B cell (primary cell): ENCODE results near the gene NFAT5. TPM values are rescaled to one million over a fixed set of nuclear protein-coding genes. Genes with fewer than 3 reads are reported as not detected.

Experiments
- ATAC-seq: fragments of 200-7000 bp; cut with Tn5 transposase; one replicate; pipeline ENCODE4 v1.10.0; 2021; ENCODE audit warnings: low read depth, mild to moderate bottlenecking, moderate number of reproducible peaks, moderate library complexity
- CTCF ChIA-PET: fragments of 350-600 bp; sonication (Branson Sonifier 250); formaldehyde crosslinking; loops from one replicate; lab custom pipeline; 2021; ENCODE audit warnings: antibody characterized with exemption, inconsistent platforms; lab: Charles Lee
- POLR2A ChIA-PET: fragments of 350-600 bp; sonication (Branson Sonifier 250); formaldehyde crosslinking; loops from one replicate; lab custom pipeline; 2021; ENCODE audit warnings: antibody characterized with exemption; lab: Charles Lee
- DNase-seq: peaks from one replicate; pipeline ENCODE4 v3.0.0; 2013
- H2AFZ ChIP-seq: 2 replicates; pipeline ENCODE4 v1.6.1; 2012; ENCODE audit warnings: mild to moderate bottlenecking, low read depth, low read length; ENCODE audit not compliant: insufficient read depth, poor library complexity, severe bottlenecking
- H3K27ac ChIP-seq, 2 donors: 1 replicate in 1 of 2; 2 replicates in 1 of 2; pipeline ENCODE4 v1.5.1; 2012 to 2013; ENCODE audit warnings: low read length in 2 of 2, mild to moderate bottlenecking in 2 of 2, moderate library complexity in 1 of 2
- H3K27me3 ChIP-seq, 4 experiments: fragments of 200-600 bp in 1 of 4; sonication (generic) in 1 of 4; replicated peaks in 1 of 4; 1 replicate in 2 of 4; 2 replicates in 2 of 4; pipeline versions ENCODE4 v1.6.1 to v1.7.0; 2013 to 2016; ENCODE audit warnings: low read length in 3 of 4, mild to moderate bottlenecking in 2 of 4, mixed read lengths in 1 of 4, moderate library complexity in 1 of 4; ENCODE audit not compliant: insufficient read depth in 4 of 4, control insufficient read depth in 3 of 4; ENCODE audit errors: control extremely low read depth in 1 of 4
- H3K36me3 ChIP-seq, 2 experiments: replicated peaks in 1 of 2; 1 replicate in 1 of 2; 2 replicates in 1 of 2; pipeline versions ENCODE4 v1.6.1 to v1.7.1; 2013; ENCODE audit warnings: low read length in 1 of 2; ENCODE audit not compliant: insufficient read depth in 2 of 2, control insufficient read depth in 1 of 2; ENCODE audit errors: control extremely low read depth in 1 of 2, extremely low read depth in 1 of 2
- H3K4me1 ChIP-seq, 2 donors: fragments of 200-600 bp in 1 of 2; sonication (generic) in 1 of 2; 1 replicate in 1 of 2; 2 replicates in 1 of 2; pipeline versions ENCODE4 v1.5.1 to v1.6.1; 2013 to 2017; ENCODE audit warnings: low read length in 2 of 2; ENCODE audit not compliant: control insufficient read depth in 2 of 2, insufficient read depth in 2 of 2
- H3K4me2 ChIP-seq: replicated peaks from 2 replicates; pipeline ENCODE3; 2012; ENCODE audit warnings: mild to moderate bottlenecking, low read depth, low read length; ENCODE audit not compliant: poor library complexity, severe bottlenecking
- H3K4me3 ChIP-seq, 5 experiments: fragments of 200-600 bp in 1 of 5; sonication (generic) in 1 of 5; 1 replicate in 3 of 5; 2 replicates in 2 of 5; pipeline versions ENCODE4 v1.5.1 to v1.7.0; 2011 to 2016; ENCODE audit warnings: low read length in 4 of 5, mild to moderate bottlenecking in 4 of 5, low read depth in 2 of 5, control low read depth in 1 of 5, moderate library complexity in 1 of 5; ENCODE audit not compliant: insufficient read depth in 1 of 5; ENCODE audit errors: control extremely low read depth in 1 of 5, extremely low read depth in 1 of 5
- H3K79me2 ChIP-seq: fragments of 200-600 bp; sonication (generic); one replicate; pipeline ENCODE4 v1.6.0; 2016; ENCODE audit warnings: low read length; ENCODE audit not compliant: control insufficient read depth, insufficient read depth
- H3K9ac ChIP-seq: fragments of 200-600 bp; sonication (generic); 2 replicates; pipeline ENCODE4 v1.6.1; 2017; ENCODE audit warnings: mild to moderate bottlenecking, low read length, moderate library complexity
- H3K9me3 ChIP-seq, 3 donors: one replicate each; pipeline versions ENCODE4 v1.6.1 to v1.7.1; 2013; ENCODE audit warnings: low read length in 2 of 3; ENCODE audit not compliant: control insufficient read depth in 2 of 3, insufficient read depth in 1 of 3; ENCODE audit errors: control extremely low read depth in 1 of 3
- H4K20me1 ChIP-seq: 2 replicates; pipeline ENCODE4 v1.6.0; 2012; ENCODE audit warnings: mild to moderate bottlenecking, low read length; ENCODE audit not compliant: insufficient read depth, control insufficient read depth, poor library complexity, severe bottlenecking
- H3K27ac Mint-ChIP-seq: one replicate; pipeline ENCODE4 v1.8.0; 2021; ENCODE audit warnings: mixed read lengths
- H3K27me3 Mint-ChIP-seq: one replicate; pipeline ENCODE4 v1.8.0; 2021; ENCODE audit warnings: mixed read lengths
- H3K4me1 Mint-ChIP-seq: one replicate; pipeline ENCODE4 v1.8.0; 2021; ENCODE audit warnings: mixed read lengths
- H3K4me3 Mint-ChIP-seq: one replicate; pipeline ENCODE4 v1.8.0; 2021; ENCODE audit warnings: mixed read lengths
- H3K9me3 Mint-ChIP-seq: one replicate; pipeline ENCODE4 v1.8.0; 2022; ENCODE audit warnings: mixed read lengths; ENCODE audit not compliant: insufficient read depth
- CTCF ChIP-seq: fragments of 200-600 bp; IDR thresholded peaks from one replicate; pipeline ENCODE4 v1.8.0; 2022; ENCODE audit warnings: antibody characterized with exemption, mild to moderate bottlenecking
- EZH2 ChIP-seq: IDR thresholded peaks from 2 replicates; pipeline ENCODE4 v1.6.1; 2012; ENCODE audit warnings: borderline replicate concordance, low read depth, mild to moderate bottlenecking, moderate library complexity, low read length; ENCODE audit not compliant: insufficient read depth, poor library complexity, severe bottlenecking
- WGBS: methylation state at CpG from one replicate; pipeline ENCODE4 v1.1.5; 2013; ENCODE audit warnings: missing lambda C conversion rate; ENCODE audit not compliant: insufficient coverage; 5-methylcytosine and 5-hydroxymethylcytosine counted together
- intact Hi-C: fragments of 100-400 bp; cut with micrococcal nuclease; formaldehyde crosslinking; loops from one replicate; pipeline ENCODE4 v1.10.0; 2022
- polyA plus RNA-seq: library from polyadenylated mRNA; depleted of rRNA; stranded (reverse); fragments of >200 nt; gene quantifications from 2 replicates; pipeline ENCODE4 v1.2.3, GENCODE V29; 2012
- total RNA-seq, 2 donors: library from RNA; stranded (reverse); fragments of 120-200 nt in 1 of 2; gene quantifications; 1 replicate in 1 of 2; 2 replicates in 1 of 2; pipeline versions ENCODE4 v1.2.3 to v1.2.4, GENCODE V29; 2013 to 2022

The NFAT5 gene
- total and polyA plus RNA-seq, 2 donors (not counting 1 experiment from before 2014, with no cell fraction given), result 6.3 to 50.0 TPM

- intact Hi-C loops, result loop anchor here (1.0 to 10.0 kb wide), 6 partner anchors 141 to 380 kb away; partner anchors contain the start of genes COG8, CYB5B, NIP7 and PDF
- no peak for TF ChIP-seq EZH2
- no peak for TF ChIP-seq CTCF
These were observed 708 bp upstream of the NFAT5 start for GRCh38 chr16:69564845-69565670.

More at GRCh38 chr16:69564845-69565670, 708 bp upstream of the NFAT5 start:
- no peaks in the 10 kb centered on the region for H3K9me3 Mint-ChIP-seq
- Histone ChIP-seq H3K4me3 (peak overlapping the region; percentile 38 to 88 (median 73)), H3K27ac (peak overlapping the region; percentile 87 to 95), H4K20me1 (no peaks in the 10 kb centered on the region), H3K9ac (peak overlapping the region; percentile 90), H3K79me2 (peaks cover 42% of the 10 kb centered on the region), H3K4me2 (peak overlapping the region; percentile 78), H2AFZ (peak overlapping the region; percentile 84), H3K27me3 (no peaks in the 10 kb centered on the region), H3K9me3 (no peaks in the 10 kb centered on the region), H3K36me3 (peaks cover 0 to 2% of the 10 kb centered on the region in 2 experiments), H3K4me1 (peaks cover 33 to 39% of the 10 kb centered on the region in 2 donors)
- DNase-seq (peak; percentile 25), ATAC-seq (peak; percentile 23)
- WGBS, result under 1% methylated on average over 20 of the region's 31 CpGs
- peak overlapping the region; percentile 82 for H3K4me3 Mint-ChIP-seq
- ChIA-PET POLR2A (interaction anchor here (0.8 kb wide), 1 partner anchor 140 kb away, joined by 3 read pairs; the partner anchor contains the start of gene CYB5B), CTCF (interaction anchor here (0.6 to 2.1 kb wide), 5 partner anchors 44 to 189 kb away, joined by 3 to 16 read pairs (median 3); partner anchors contain the start of gene NOB1)
- peaks cover 47% of the 10 kb centered on the region for H3K4me1 Mint-ChIP-seq
- no peaks in the 10 kb centered on the region for H3K27me3 Mint-ChIP-seq
- peak overlapping the region; percentile 94 for H3K27ac Mint-ChIP-seq
